Endothelial cell of umbilical vein (primary cell): ENCODE data around the gene SLC5A10. TPM values are rescaled to one million over a fixed set of nuclear protein-coding genes. Genes with fewer than 3 reads are reported as not detected.

Source experiments
- BruUV-seq: library from RNA; stranded (reverse); fragments of 400-500 nt; replicated peaks from 2 replicates; lab custom pipeline; 2021; lab: Mats Ljungman, UMichigan
- CTCF ChIA-PET: fragments of 300-600, 350-600 bp; sonication (Branson Sonifier 250); formaldehyde crosslinking; loops from one replicate; lab custom pipeline; 2021; ENCODE audit warnings: antibody characterized with exemption, inconsistent platforms; lab: Charles Lee
- POLR2A ChIA-PET: fragments of 300-600, 350-600 bp; sonication (Branson Sonifier 250); formaldehyde crosslinking; loops from one replicate; lab custom pipeline; 2021; ENCODE audit warnings: antibody characterized with exemption, inconsistent platforms; lab: Charles Lee
- DNase-seq: peaks from one replicate; pipeline ENCODE4 v3.0.0-alpha.2; 2011; ENCODE audit warnings: low read depth, low spot score
- FAIRE-seq: peaks from 2 replicates; lab custom pipeline; 2011; peaks lifted over from hg19 to GRCh38; lab: Jason Lieb, UNC
- H2AFZ ChIP-seq: 2 replicates; pipeline ENCODE4 v1.6.0; 2012; ENCODE audit warnings: low read depth, low read length, control low read depth, inconsistent platforms
- H3K27ac ChIP-seq: 2 replicates; pipeline ENCODE4 v1.5.1; 2011; ENCODE audit warnings: low read depth, mild to moderate bottlenecking, control low read depth, low read length, moderate library complexity; ENCODE audit not compliant: insufficient read depth
- H3K27me3 ChIP-seq, 2 experiments: 2 replicates each; pipeline versions ENCODE4 v1.6.0 to v1.6.1; 2011; ENCODE audit warnings: low read length in 2 of 2, mixed read lengths in 1 of 2; ENCODE audit not compliant: control insufficient read depth in 2 of 2, insufficient read depth in 2 of 2
- H3K36me3 ChIP-seq, 2 experiments: 2 replicates in 1 of 2; 3 replicates in 1 of 2; pipeline ENCODE4 v1.5.1; 2011; ENCODE audit warnings: low read length in 2 of 2, mild to moderate bottlenecking in 1 of 2, moderate library complexity in 1 of 2; ENCODE audit not compliant: control insufficient read depth in 2 of 2, insufficient read depth in 2 of 2; ENCODE audit errors: extremely low read depth in 1 of 2
- H3K4me1 ChIP-seq: 3 replicates; pipeline ENCODE4 v1.5.1; 2011; ENCODE audit warnings: mild to moderate bottlenecking, low read length; ENCODE audit not compliant: control insufficient read depth, insufficient read depth; ENCODE audit errors: extremely low read depth
- H3K4me2 ChIP-seq: 2 replicates; pipeline ENCODE4 v1.6.1; 2011; ENCODE audit warnings: low read length, control low read depth, mixed read lengths; ENCODE audit not compliant: insufficient read depth
- H3K4me3 ChIP-seq, 3 experiments: fragments of 200-600 bp in 1 of 3; sonication (generic), shearing (Covaris generic) in 1 of 3; replicated peaks in 1 of 3; 2 replicates each; pipeline ENCODE4 v1.5.1; 2011 to 2016; ENCODE audit warnings: control low read depth in 3 of 3, low read length in 3 of 3, mild to moderate bottlenecking in 2 of 3, inconsistent platforms in 1 of 3, low read depth in 1 of 3, moderate library complexity in 1 of 3; ENCODE audit not compliant: insufficient read depth in 1 of 3
- H3K79me2 ChIP-seq: 2 replicates; pipeline ENCODE4 v1.6.0; 2012; ENCODE audit warnings: low read length, inconsistent platforms; ENCODE audit not compliant: control insufficient read depth, insufficient read depth
- H3K9ac ChIP-seq: replicated peaks from 2 replicates; pipeline ENCODE3; 2011; ENCODE audit warnings: low read length, control low read depth; ENCODE audit not compliant: insufficient read depth; ENCODE audit errors: extremely low read depth
- H3K9me1 ChIP-seq: replicated peaks from 3 replicates; pipeline ENCODE4 v1.6.0; 2011; ENCODE audit warnings: mild to moderate bottlenecking, low read length; ENCODE audit not compliant: control insufficient read depth, insufficient read depth; ENCODE audit errors: extremely low read depth
- H3K9me3 ChIP-seq: replicated peaks from 2 replicates; pipeline ENCODE4 v1.5.1; 2012; ENCODE audit warnings: low read length, inconsistent platforms; ENCODE audit not compliant: control insufficient read depth, insufficient read depth
- H4K20me1 ChIP-seq: replicated peaks from 2 replicates; pipeline ENCODE3; 2011; ENCODE audit warnings: mild to moderate bottlenecking, low read length; ENCODE audit not compliant: control insufficient read depth, insufficient read depth; ENCODE audit errors: extremely low read depth
- EZH2 ChIP-seq: IDR thresholded peaks from 2 replicates; pipeline ENCODE4 v1.6.1; 2012; ENCODE audit warnings: borderline replicate concordance, low read depth, mild to moderate bottlenecking, moderate library complexity, low read length, inconsistent platforms; ENCODE audit not compliant: severe bottlenecking
- FOS ChIP-seq: IDR thresholded peaks from 2 replicates; pipeline ENCODE4 v1.6.1; 2011; ENCODE audit warnings: mild to moderate bottlenecking, low read length, moderate library complexity, borderline replicate concordance; ENCODE audit not compliant: insufficient read depth
- GATA2 ChIP-seq: IDR thresholded peaks from 2 replicates; pipeline ENCODE4 v1.7.0; 2011; ENCODE audit warnings: low read depth, mild to moderate bottlenecking, moderate library complexity, mixed read lengths, low read length; ENCODE audit not compliant: insufficient read length, insufficient read depth
- JUN ChIP-seq: IDR thresholded peaks from 2 replicates; pipeline ENCODE4 v1.6.1; 2011; ENCODE audit warnings: borderline replicate concordance, low read depth; ENCODE audit not compliant: insufficient read length, insufficient read depth
- MYC ChIP-seq: IDR thresholded peaks from one replicate; pipeline ENCODE4 v1.6.1; 2011; ENCODE audit warnings: mild to moderate bottlenecking, low read depth, low read length
- POLR2A ChIP-seq: IDR thresholded peaks from 2 replicates; pipeline ENCODE4 v1.6.1; 2012; ENCODE audit warnings: low read depth, mild to moderate bottlenecking, control low read depth, low read length
- POLR2AphosphoS5 ChIP-seq: IDR thresholded peaks from 2 replicates; pipeline ENCODE4 v1.6.1; 2012; ENCODE audit warnings: low read depth, mild to moderate bottlenecking, control low read depth, low read length, moderate library complexity; ENCODE audit not compliant: insufficient read depth
- dilution Hi-C: fragments of 300-500 bp; cut with MboI; formaldehyde crosslinking; loops from one replicate; pipeline ENCODE4 v1.15.0; 2019; ENCODE audit warnings: low sequenced_read_pairs; ENCODE audit not compliant: extremely low pct_ligation_motif_present
- intact Hi-C: fragments of 100-400 bp; cut with micrococcal nuclease; formaldehyde crosslinking; loops from one replicate; pipeline ENCODE4 v1.10.0; 2022
- polyA plus RNA-seq, 4 experiments: library from polyadenylated mRNA; depleted of rRNA in 3 of 4; stranded (reverse) in 3 of 4; unstranded in 1 of 4; fragments of >200 nt; gene quantifications; 2 replicates each; pipeline versions ENCODE4 v1.2.1 to v1.2.3, GENCODE V29; 2011 to 2012; ENCODE audit warnings: missing spikeins in 1 of 4
- total RNA-seq: library from RNA; stranded (reverse); gene quantifications from 2 replicates; pipeline ENCODE4 v1.2.3, GENCODE V29; 2021
- TF ChIP-seq, protein P1 (sequence below), 2 donors: IDR thresholded peaks; 1 replicate in 1 of 2; 2 replicates in 1 of 2; pipeline ENCODE4 v1.5.1; 2011; ENCODE audit warnings: low read length in 2 of 2, mild to moderate bottlenecking in 2 of 2, moderate library complexity in 2 of 2, control low read depth in 1 of 2, inconsistent platforms in 1 of 2, low read depth in 1 of 2; ENCODE audit not compliant: insufficient read depth in 1 of 2; ENCODE audit errors: extremely low read depth in 1 of 2
- TF ChIP-seq, protein P2 (sequence below): IDR thresholded peaks from 2 replicates; pipeline ENCODE4 v1.6.1; 2011; ENCODE audit not compliant: insufficient read depth, insufficient read length

The SLC5A10 gene
- total and polyA plus RNA-seq, 2 donors (not counting 3 experiments of a cell fraction or from before 2014, with no cell fraction given), result not detected

DNA sequence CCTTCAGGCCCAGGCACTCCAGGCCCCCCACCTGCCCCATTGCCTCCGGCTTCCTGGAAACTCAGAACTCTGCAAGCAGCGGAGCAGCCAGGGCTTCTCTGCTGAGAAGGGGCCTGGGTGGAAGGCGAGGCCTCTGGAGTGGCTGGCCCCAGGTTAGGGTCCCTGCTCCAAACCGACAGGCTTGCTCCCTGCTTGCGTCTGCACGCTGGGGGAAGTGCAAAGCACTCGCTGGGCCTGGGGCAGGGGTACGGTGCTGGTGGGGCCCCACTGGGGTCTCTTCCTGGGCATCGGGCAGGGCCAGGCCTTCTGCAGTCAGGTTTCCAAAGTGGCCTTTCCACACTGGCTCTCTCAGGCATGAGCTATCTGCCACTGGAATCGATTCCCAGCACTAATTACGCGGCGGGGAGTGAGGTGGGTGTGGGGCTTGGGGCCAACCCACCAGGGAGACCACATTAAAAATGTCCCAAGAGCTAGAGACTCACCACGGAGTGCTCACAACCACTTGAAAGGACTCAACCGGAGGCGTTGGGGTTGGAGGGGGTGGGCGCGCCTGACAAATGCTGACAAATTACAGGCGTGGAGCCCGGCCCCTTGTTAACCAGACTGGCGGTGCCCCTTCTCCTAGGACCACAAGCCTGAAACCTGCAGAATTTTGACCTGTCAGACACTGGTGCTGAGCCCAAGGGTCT lies 34.7 kb downstream of the SLC5A10 start:
- dilution Hi-C loops, result no loop called here
- DNase-seq, result no peak

More for the DNA sequence above, 34.7 kb downstream of the SLC5A10 start:
- no peak overlapping the region for H3K4me3 ChIP-seq
- BruUV-seq, result no TSS peak
- no peak overlapping the region for H2AFZ ChIP-seq
- peaks cover 6% of the 10 kb centered on the region for H3K4me1 ChIP-seq
- TF ChIP-seq POLR2AphosphoS5 (no peak), GATA2 (no peak), EZH2 (no peak), MYC (no peak), JUN (no peak), POLR2A (no peak), FOS (no peak)
- TF ChIP-seq, protein P1, sequence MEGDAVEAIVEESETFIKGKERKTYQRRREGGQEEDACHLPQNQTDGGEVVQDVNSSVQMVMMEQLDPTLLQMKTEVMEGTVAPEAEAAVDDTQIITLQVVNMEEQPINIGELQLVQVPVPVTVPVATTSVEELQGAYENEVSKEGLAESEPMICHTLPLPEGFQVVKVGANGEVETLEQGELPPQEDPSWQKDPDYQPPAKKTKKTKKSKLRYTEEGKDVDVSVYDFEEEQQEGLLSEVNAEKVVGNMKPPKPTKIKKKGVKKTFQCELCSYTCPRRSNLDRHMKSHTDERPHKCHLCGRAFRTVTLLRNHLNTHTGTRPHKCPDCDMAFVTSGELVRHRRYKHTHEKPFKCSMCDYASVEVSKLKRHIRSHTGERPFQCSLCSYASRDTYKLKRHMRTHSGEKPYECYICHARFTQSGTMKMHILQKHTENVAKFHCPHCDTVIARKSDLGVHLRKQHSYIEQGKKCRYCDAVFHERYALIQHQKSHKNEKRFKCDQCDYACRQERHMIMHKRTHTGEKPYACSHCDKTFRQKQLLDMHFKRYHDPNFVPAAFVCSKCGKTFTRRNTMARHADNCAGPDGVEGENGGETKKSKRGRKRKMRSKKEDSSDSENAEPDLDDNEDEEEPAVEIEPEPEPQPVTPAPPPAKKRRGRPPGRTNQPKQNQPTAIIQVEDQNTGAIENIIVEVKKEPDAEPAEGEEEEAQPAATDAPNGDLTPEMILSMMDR (IDR thresholded peaks at IDR 0.05; ENCODE audit: extremely low read depth in 1 of 2, insufficient read depth in 1 of 2, low read depth in 1 of 2, low read length in 2 of 2), result no peak
- TF ChIP-seq, protein P2, sequence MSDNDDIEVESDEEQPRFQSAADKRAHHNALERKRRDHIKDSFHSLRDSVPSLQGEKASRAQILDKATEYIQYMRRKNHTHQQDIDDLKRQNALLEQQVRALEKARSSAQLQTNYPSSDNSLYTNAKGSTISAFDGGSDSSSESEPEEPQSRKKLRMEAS, result no peak
- no peak for FAIRE-seq
- H3K79me2 ChIP-seq, result peaks cover 4% of the 10 kb centered on the region
- H3K36me3 ChIP-seq, result peaks cover 0 to 2% of the 10 kb centered on the region in 2 experiments
- H3K9ac ChIP-seq, result no peak overlapping the region
- POLR2A ChIA-PET, result no interaction called here
- no peak overlapping the region for H3K27ac ChIP-seq
- H3K4me2 ChIP-seq, result no peak overlapping the region
- no peaks in the 10 kb centered on the region for H3K9me3 ChIP-seq
- intact Hi-C loops, result no loop called here
- CTCF ChIA-PET, result interaction anchor here (0.7 kb wide), 1 partner anchor 15 kb away, joined by 3 read pairs; no protein-coding TSS in a partner anchor
- H3K27me3 ChIP-seq, result no peaks in the 10 kb centered on the region
- no peaks in the 10 kb centered on the region for H3K9me1 ChIP-seq
- no peaks in the 10 kb centered on the region for H4K20me1 ChIP-seq
